ENCODE measurements around the gene IL24.

Gene IL24

DNA sequence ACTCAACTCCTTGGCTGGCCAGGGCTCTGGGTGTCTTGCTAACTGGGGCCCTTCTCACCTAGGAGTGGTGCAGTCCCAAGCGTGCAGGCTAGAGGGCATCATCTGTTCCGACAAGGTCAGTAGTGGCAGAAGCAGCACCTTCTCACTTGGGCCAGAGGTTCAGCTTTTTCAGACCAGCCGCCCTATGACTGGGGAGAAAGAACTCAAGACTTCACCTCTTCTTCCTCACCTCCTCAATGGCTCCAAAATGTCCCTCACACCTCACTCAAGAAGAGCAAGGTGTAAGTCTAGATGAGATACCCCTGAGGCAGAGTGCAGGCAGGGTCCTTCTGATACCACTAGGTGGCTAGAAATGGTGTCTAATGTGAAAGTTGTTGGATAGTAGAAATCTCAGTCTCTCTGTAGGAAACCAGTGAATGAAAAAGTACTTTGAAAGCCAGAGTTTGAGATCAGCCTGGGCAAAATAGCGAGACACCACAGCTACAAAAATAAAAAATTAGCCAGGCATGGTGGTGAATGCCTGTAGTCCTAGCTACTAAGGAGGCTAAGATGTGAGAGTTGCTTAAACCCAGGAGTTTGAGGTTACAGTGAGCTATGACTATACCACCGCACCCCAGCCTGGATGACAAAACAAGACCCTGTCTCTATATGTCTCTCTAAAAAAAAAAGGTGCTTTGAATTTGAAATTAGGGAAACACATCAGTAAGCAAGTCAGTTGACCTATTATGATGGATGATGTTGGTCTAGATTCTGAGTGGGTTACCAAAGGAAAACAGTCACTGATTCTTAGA lies 40.4 kb upstream of the IL24 start:
- TF ChIP-seq, protein P1, sequence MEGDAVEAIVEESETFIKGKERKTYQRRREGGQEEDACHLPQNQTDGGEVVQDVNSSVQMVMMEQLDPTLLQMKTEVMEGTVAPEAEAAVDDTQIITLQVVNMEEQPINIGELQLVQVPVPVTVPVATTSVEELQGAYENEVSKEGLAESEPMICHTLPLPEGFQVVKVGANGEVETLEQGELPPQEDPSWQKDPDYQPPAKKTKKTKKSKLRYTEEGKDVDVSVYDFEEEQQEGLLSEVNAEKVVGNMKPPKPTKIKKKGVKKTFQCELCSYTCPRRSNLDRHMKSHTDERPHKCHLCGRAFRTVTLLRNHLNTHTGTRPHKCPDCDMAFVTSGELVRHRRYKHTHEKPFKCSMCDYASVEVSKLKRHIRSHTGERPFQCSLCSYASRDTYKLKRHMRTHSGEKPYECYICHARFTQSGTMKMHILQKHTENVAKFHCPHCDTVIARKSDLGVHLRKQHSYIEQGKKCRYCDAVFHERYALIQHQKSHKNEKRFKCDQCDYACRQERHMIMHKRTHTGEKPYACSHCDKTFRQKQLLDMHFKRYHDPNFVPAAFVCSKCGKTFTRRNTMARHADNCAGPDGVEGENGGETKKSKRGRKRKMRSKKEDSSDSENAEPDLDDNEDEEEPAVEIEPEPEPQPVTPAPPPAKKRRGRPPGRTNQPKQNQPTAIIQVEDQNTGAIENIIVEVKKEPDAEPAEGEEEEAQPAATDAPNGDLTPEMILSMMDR (conservative IDR thresholded peaks at IDR 0.05) = peak; percentile 45
- TF ChIP-seq ZFX (IDR thresholded peaks at IDR 0.05) = no peak
- no peak overlapping the region for H3K27ac ChIP-seq

DNA sequence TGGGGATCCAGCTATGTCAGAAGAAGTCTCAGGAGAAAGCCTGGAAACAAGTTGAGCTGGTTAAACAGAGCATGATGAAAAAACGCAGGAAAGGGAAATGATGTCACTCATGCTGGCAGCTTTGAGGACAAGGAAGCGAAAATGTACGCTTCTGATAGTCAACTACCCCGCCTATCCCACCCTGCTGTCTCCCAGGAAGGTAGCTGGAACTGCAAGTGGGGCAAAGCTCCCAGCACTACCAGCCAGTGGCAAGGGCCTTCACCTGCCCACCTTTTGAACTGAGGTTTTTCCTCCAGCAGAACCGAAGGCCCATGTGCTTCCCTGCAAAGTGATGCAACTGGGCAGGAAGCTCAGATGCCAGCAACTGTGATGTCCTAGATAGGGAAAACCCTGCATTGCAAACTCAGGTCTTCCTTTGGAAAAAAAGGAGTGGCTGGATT lies 38.1 kb upstream of the IL24 start:
- TF ChIP-seq, protein P1 (conservative IDR thresholded peaks at IDR 0.05) = no peak
- no peak for TF ChIP-seq ZFX (IDR thresholded peaks at IDR 0.05)
- H3K27ac ChIP-seq = no peak overlapping the region

DNA sequence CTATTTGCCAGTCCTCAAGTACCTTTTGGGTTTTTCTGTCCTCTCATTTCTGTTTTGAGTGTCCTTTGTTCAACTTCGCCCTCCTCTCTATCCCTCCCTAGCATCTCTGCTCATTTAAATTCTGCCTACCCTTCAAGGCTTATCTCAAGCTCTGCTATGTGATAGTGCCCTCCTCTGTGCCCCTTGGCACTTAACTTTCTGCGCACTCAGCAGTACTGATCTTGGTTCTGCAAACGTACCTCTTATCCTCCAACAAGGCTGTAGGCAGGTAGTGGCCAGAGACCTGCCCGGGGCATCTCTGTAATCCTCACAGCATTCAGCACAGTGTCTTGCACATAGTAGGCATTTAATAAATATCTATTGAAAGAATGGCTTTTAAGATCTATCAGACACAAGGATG lies 37.1 kb upstream of the IL24 start:
- no peak overlapping the region for H3K27ac ChIP-seq
- TF ChIP-seq ZFX (IDR thresholded peaks at IDR 0.05) = no peak
- TF ChIP-seq, protein P1 (conservative IDR thresholded peaks at IDR 0.05) = no peak

DNA sequence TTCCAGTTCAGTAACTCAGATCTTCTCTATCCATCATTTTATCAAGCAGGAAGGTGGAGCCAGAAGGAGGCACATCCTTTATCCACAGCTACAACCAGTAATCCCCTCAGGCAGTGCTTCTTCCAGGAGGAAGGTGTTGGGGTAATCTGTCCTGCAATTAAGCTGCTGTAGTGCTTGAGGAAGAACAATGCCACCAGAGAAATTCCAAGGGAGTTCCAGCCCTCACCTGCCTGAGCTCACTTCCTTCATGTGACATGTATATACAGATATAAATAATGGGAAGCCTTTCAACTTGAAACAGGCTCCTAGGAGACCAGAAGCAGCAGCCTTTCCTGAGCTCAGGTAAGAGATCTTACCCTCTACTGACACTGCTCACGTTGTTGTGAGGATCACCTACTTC lies 34.0 kb upstream of the IL24 start:
- H3K27ac ChIP-seq = no peak overlapping the region
- TF ChIP-seq ZFX (IDR thresholded peaks at IDR 0.05) = no peak
- TF ChIP-seq, protein P1 (conservative IDR thresholded peaks at IDR 0.05) = no peak

DNA sequence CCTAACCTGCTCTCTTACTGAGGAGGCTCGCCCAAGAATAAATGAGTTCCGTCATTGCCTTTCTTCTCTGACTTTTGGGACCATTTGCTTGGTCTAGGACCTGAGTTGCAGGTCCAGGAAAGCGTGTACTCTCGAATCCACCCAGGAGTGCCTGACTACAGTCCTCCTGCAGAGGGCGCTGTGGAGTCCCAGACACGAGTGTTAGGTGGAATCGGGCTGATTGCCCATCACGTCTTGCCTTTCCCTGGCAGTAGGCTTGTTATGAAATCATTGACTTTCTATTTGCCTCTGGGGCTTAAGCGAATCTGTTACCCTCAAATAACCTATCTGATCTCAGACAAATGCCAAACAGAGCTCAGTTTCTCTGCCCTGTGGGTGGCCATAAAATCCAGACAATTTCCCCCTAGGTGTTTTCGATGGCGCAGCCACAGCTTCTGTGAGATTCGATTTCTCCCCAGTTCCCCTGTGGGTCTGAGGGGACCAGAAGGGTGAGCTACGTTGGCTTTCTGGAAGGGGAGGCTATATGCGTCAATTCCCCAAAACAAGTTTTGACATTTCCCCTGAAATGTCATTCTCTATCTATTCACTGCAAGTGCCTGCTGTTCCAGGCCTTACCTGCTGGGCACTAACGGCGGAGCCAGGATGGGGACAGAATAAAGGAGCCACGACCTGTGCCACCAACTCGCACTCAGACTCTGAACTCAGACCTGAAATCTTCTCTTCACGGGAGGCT lies 32.1 kb upstream of the IL24 start, which contains the start of gene IL20:
TSS of gene IL20 (plus strand) at position 685 of the 733 bp plus-strand sequence. CDS start 230 bp downstream, outside the sequence.
- TF ChIP-seq, protein P1 (conservative IDR thresholded peaks at IDR 0.05) = peak; percentile 97
- TF ChIP-seq ZFX (IDR thresholded peaks at IDR 0.05) = no peak
- no peak within 1 kb of the TSS for H3K27ac ChIP-seq

DNA sequence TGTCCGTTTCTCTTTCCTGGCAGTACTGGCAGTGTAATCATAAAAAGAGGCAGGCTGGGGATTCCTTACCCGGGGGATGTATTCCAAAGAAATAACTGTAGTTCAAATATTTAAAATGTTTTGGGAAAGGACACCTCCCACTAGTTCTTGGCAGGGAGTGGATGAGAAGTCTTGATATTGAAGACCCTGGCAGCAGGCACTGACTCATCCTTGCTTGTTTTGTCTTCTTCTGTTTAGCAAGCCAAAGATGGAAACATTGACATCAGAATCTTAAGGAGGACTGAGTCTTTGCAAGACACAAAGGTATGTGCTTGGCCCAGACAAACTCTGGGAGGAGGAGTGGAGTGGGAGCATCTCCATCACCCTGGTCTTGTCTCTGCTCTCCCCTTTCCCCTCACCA lies 31.2 kb upstream of the IL24 start:
- no peak overlapping the region for H3K27ac ChIP-seq
- TF ChIP-seq ZFX (IDR thresholded peaks at IDR 0.05) = no peak
- TF ChIP-seq, protein P1 (conservative IDR thresholded peaks at IDR 0.05) = no peak

DNA sequence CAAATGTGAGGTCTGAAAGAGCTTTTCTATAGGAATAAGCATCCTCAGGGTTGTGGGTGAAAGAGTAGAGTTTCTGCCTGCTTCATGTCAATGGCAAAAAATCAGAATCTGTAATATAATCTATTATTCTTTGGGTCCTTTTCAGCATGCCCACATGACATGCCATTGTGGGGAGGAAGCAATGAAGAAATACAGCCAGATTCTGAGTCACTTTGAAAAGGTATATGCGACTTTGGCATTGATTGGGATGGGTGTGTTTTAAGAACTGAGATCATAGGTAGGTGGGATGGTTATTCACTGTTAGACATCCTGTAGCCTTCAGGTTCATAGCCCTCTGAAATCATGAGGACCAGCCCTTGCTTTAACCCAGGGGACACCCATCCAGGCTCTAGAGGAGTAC lies 30.0 kb upstream of the IL24 start:
- TF ChIP-seq ZFX (IDR thresholded peaks at IDR 0.05) = no peak
- TF ChIP-seq, protein P1 (conservative IDR thresholded peaks at IDR 0.05) = no peak
- H3K27ac ChIP-seq = no peak overlapping the region
